ENCODE results near the gene SHC3. TPM values are rescaled to one million over a fixed set of nuclear protein-coding genes. Genes with fewer than 3 reads are reported as not detected.
"Not testable (repeated sequence)": the region's sequence is repeated elsewhere in the genome, so short reads cannot be mapped to it uniquely, and the experiment has no call there.

SHC3 gene
- total RNA-seq, 2 donors from 2014 or later = 1.5 to 1.8 TPM

- TF ChIP-seq CTCF (IDR thresholded peaks at IDR 0.05) = no peak
- Histone ChIP-seq H3K4me3 (no peak overlapping the region), H3K9me3 (no peaks in the 10 kb centered on the region), H3K4me1 (ENCODE audit: control insufficient read depth in 1 of 2, low read depth in 2 of 2) (no peaks in the 10 kb centered on the region), H3K36me3 (no peaks in the 10 kb centered on the region), H3K27me3 (replicated peaks; ENCODE audit: insufficient read depth) (no peaks in the 10 kb centered on the region), H3K27ac (no peak overlapping the region)
- DNase-seq (ENCODE audit: low spot score) (no peak), ATAC-seq (ENCODE audit: insufficient number of reproducible peaks, low FRiP score, low read depth) (no peak)
Observed at GRCh38 chr9:89213396-89213880, 34.8 kb upstream of the SHC3 start.

DNA sequence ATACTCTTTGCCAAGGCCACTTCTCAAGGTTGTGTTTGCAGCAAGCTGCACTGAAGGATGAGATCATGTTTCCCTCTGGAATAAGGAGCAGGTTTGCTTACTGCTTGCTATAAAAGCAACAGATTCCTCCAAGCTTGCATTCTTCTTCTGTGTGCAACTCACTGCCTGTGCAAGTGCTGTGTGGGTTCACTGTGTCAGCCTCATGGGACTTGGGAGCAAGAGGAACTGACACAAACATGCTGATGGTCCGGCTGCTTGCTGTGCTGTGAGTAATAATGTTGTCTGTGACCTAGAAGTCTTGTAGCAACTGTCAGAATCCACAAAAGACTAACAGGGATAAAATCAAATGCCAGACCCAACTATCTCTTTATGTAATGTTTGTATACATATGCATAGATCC lies 33.6 kb upstream of the SHC3 start:
- no peaks in the 10 kb centered on the region for H3K27me3 ChIP-seq (replicated peaks; ENCODE audit: insufficient read depth)
- no peak for DNase-seq (ENCODE audit: low spot score)
- no peak for TF ChIP-seq CTCF (IDR thresholded peaks at IDR 0.05)
- no peaks in the 10 kb centered on the region for H3K36me3 ChIP-seq
- H3K4me1 ChIP-seq (ENCODE audit: control insufficient read depth in 1 of 2, low read depth in 2 of 2) = no peaks in the 10 kb centered on the region
- H3K9me3 ChIP-seq = no peaks in the 10 kb centered on the region
- H3K4me3 ChIP-seq = no peak overlapping the region
- ATAC-seq (ENCODE audit: insufficient number of reproducible peaks, low FRiP score, low read depth) = no peak
- no peak overlapping the region for H3K27ac ChIP-seq

DNA sequence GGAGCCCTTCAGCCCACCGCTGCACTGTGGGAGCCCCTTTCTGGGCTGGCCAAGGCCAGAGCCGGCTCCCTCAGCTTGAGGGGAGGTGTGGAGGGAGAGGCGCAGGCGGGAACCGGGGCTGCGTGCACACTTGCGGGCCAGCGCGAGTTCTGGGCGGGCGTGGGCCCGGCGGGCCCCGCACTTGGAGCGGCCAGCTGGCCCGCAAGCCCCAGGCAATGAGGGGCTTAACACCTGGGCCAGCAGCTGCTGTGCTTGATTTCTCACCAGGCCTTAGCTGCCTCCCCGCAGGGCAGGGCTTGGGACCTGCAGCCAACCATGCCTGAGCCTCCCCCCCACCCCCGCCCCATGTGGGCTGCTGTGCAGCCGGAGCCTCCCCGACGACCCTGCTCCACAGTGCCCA lies 30.7 kb upstream of the SHC3 start:
- not testable (repeated sequence) for H3K27me3 ChIP-seq (replicated peaks; ENCODE audit: insufficient read depth); H3K36me3 ChIP-seq; ATAC-seq (ENCODE audit: insufficient number of reproducible peaks, low FRiP score, low read depth); H3K4me3 ChIP-seq; H3K27ac ChIP-seq; H3K4me1 ChIP-seq (ENCODE audit: control insufficient read depth in 1 of 2, low read depth in 2 of 2); DNase-seq (ENCODE audit: low spot score); H3K9me3 ChIP-seq

GRCh38 chr9:89207026-89207425 lies 28.4 kb upstream of the SHC3 start:
- Histone ChIP-seq H3K36me3 (no peaks in the 10 kb centered on the region), H3K27ac (no peak overlapping the region), H3K4me3 (no peak overlapping the region), H3K27me3 (replicated peaks; ENCODE audit: insufficient read depth) (no peaks in the 10 kb centered on the region), H3K4me1 (ENCODE audit: control insufficient read depth in 1 of 2, low read depth in 2 of 2) (no peaks in the 10 kb centered on the region), H3K9me3 (no peaks in the 10 kb centered on the region)
- no peak for ATAC-seq (ENCODE audit: insufficient number of reproducible peaks, low FRiP score, low read depth)
- TF ChIP-seq CTCF (IDR thresholded peaks at IDR 0.05) = no peak
- no peak for DNase-seq (ENCODE audit: low spot score)

GRCh38 chr9:89204801-89205200 lies 26.2 kb upstream of the SHC3 start:
- TF ChIP-seq CTCF (IDR thresholded peaks at IDR 0.05) = no peak
- Histone ChIP-seq H3K27ac (no peak overlapping the region), H3K27me3 (replicated peaks; ENCODE audit: insufficient read depth) (no peaks in the 10 kb centered on the region), H3K9me3 (no peaks in the 10 kb centered on the region), H3K4me3 (no peak overlapping the region), H3K36me3 (no peaks in the 10 kb centered on the region), H3K4me1 (ENCODE audit: control insufficient read depth in 1 of 2, low read depth in 2 of 2) (no peaks in the 10 kb centered on the region)
- ATAC-seq (ENCODE audit: insufficient number of reproducible peaks, low FRiP score, low read depth) (no peak), DNase-seq (ENCODE audit: low spot score) (no peak)

- Histone ChIP-seq H3K9me3 (peaks cover 10% of the 10 kb centered on the region), H3K36me3 (no peaks in the 10 kb centered on the region), H3K27ac (no peak overlapping the region), H3K4me1 (ENCODE audit: control insufficient read depth in 1 of 2, low read depth in 2 of 2) (no peaks in the 10 kb centered on the region), H3K27me3 (replicated peaks; ENCODE audit: insufficient read depth) (no peaks in the 10 kb centered on the region), H3K4me3 (no peak overlapping the region)
- ATAC-seq (ENCODE audit: insufficient number of reproducible peaks, low FRiP score, low read depth) (no peak), DNase-seq (ENCODE audit: low spot score) (no peak)
- no peak for TF ChIP-seq CTCF (IDR thresholded peaks at IDR 0.05)
Observed at GRCh38 chr9:89195131-89195797, 16.6 kb upstream of the SHC3 start.

All from thoracic aorta (tissue), 2 donors.